ENCODE measurements around the gene CPEB3.
"Not testable (repeated sequence)": the region's sequence is repeated elsewhere in the genome, so short reads cannot be mapped to it uniquely, and the experiment has no call there.

The CPEB3 gene

GRCh38 chr10:92031580-92031979 lies 259.3 kb downstream of the CPEB3 start:
- no peak for DNase-seq (ENCODE audit: low read depth)

GRCh38 chr10:92027141-92027540 lies 263.7 kb downstream of the CPEB3 start:
- no peak for DNase-seq (ENCODE audit: low read depth)

GRCh38 chr10:92025340-92025739 lies 265.5 kb downstream of the CPEB3 start:
- DNase-seq (ENCODE audit: low read depth): not testable (repeated sequence)

- DNase-seq (ENCODE audit: low read depth): no peak
Observed at GRCh38 chr10:92024700-92025099, 266.2 kb downstream of the CPEB3 start.

GRCh38 chr10:92014620-92015019 lies 276.3 kb downstream of the CPEB3 start:
- DNase-seq (ENCODE audit: low read depth): no peak

GRCh38 chr10:92011560-92012214 lies 279.2 kb downstream of the CPEB3 start:
- no peak for DNase-seq (ENCODE audit: low read depth)

GRCh38 chr10:92010047-92010735 lies 280.7 kb downstream of the CPEB3 start:
- no peak for DNase-seq (ENCODE audit: low read depth)

GRCh38 chr10:92009445-92009844 lies 281.4 kb downstream of the CPEB3 start:
- no peak for DNase-seq (ENCODE audit: low read depth)

- DNase-seq (ENCODE audit: low read depth): no peak
Observed at GRCh38 chr10:92005978-92006377, 284.9 kb downstream of the CPEB3 start.

GRCh38 chr10:92003258-92003657 lies 287.6 kb downstream of the CPEB3 start:
- DNase-seq (ENCODE audit: low read depth): no peak

GRCh38 chr10:92001995-92002394 lies 288.9 kb downstream of the CPEB3 start:
- DNase-seq (ENCODE audit: low read depth): no peak

GRCh38 chr10:92001581-92001980 lies 289.3 kb downstream of the CPEB3 start:
- DNase-seq (ENCODE audit: low read depth): no peak
